WTC11 (cell line): Measurements from ENCODE around the gene NEURL3. TPM values are rescaled to one million over a fixed set of nuclear protein-coding genes. Genes with fewer than 3 reads are reported as not detected.
A peak's percentile ranks its signal among the peaks of the same experiment; 100 is the strongest.

Source experiments
- ATAC-seq: fragments of 200-7000 bp; cut with Tn5 transposase; 2 replicates; pipeline ENCODE4 v1.10.0; 2021; ENCODE audit warnings: mild to moderate bottlenecking, moderate library complexity
- CTCF ChIA-PET: fragments of 300-600 bp; sonication (Branson Sonifier 250); formaldehyde crosslinking; loops from one replicate; lab custom pipeline; 2021; ENCODE audit warnings: antibody characterized with exemption; lab: Charles Lee
- POLR2A ChIA-PET: fragments of 350-600 bp; sonication (Branson Sonifier 250); formaldehyde crosslinking; loops from one replicate; lab custom pipeline; 2021; ENCODE audit warnings: antibody characterized with exemption; lab: Charles Lee
- DNase-seq: peaks from one replicate; pipeline ENCODE4 v3.0.0; 2021; ENCODE audit warnings: low spot score
- H3K27ac Mint-ChIP-seq: 2 replicates; pipeline ENCODE4 v1.8.0; 2021; ENCODE audit warnings: mixed read lengths
- H3K27me3 Mint-ChIP-seq: 2 replicates; pipeline ENCODE4 v1.8.0; 2021; ENCODE audit warnings: low read depth, mild to moderate bottlenecking, moderate library complexity, mixed read lengths
- H3K36me3 Mint-ChIP-seq: 2 replicates; pipeline ENCODE4 v1.8.0; 2021; ENCODE audit warnings: mixed read lengths
- H3K4me1 Mint-ChIP-seq: 2 replicates; pipeline ENCODE4 v1.8.0; 2022; ENCODE audit warnings: mixed read lengths
- H3K4me3 Mint-ChIP-seq: 2 replicates; pipeline ENCODE4 v1.8.0; 2021; ENCODE audit warnings: mild to moderate bottlenecking, moderate library complexity, mixed read lengths
- H3K9me3 Mint-ChIP-seq: 2 replicates; pipeline ENCODE4 v1.8.0; 2021; ENCODE audit warnings: mixed read lengths
- ATF1 ChIP-seq: sonication (generic); formaldehyde crosslinking; IDR thresholded peaks from 2 replicates; pipeline ENCODE4 v1.8.1; 2023; ENCODE audit warnings: mild to moderate bottlenecking, moderate library complexity, missing genetic modification reagents
- ATF6 ChIP-seq: sonication (generic); formaldehyde crosslinking; IDR thresholded peaks from 2 replicates; pipeline ENCODE4 v1.8.1; 2023; ENCODE audit warnings: mild to moderate bottlenecking, missing genetic modification reagents
- CDX4 ChIP-seq: fragments of 250-450 bp; sonication (Bioruptor Pico); IDR thresholded peaks from 2 replicates; pipeline ENCODE4 v1.9.0; 2021; ENCODE audit warnings: moderate library complexity, mild to moderate bottlenecking, inconsistent platforms, borderline replicate concordance
- CREB1 ChIP-seq: sonication (generic); formaldehyde crosslinking; IDR thresholded peaks from 2 replicates; pipeline ENCODE4 v1.8.0; 2023; ENCODE audit warnings: mild to moderate bottlenecking, missing genetic modification reagents
- ETV6 ChIP-seq: sonication (generic); formaldehyde crosslinking; IDR thresholded peaks from 2 replicates; pipeline ENCODE4 v1.8.1; 2022; ENCODE audit warnings: mild to moderate bottlenecking, missing genetic modification reagents
- IRF1 ChIP-seq: sonication (generic); formaldehyde crosslinking; IDR thresholded peaks from 2 replicates; pipeline ENCODE4 v1.8.0; 2023; ENCODE audit warnings: missing genetic modification reagents
- MAX ChIP-seq: sonication (generic); formaldehyde crosslinking; IDR thresholded peaks from 2 replicates; pipeline ENCODE4 v1.8.0; 2022; ENCODE audit warnings: mild to moderate bottlenecking, missing genetic modification reagents
- NFE2L1 ChIP-seq: sonication (generic); formaldehyde crosslinking; IDR thresholded peaks from 2 replicates; pipeline ENCODE4 v1.8.1; 2023; ENCODE audit warnings: missing genetic modification reagents
- NR1H2 ChIP-seq: sonication (generic); formaldehyde crosslinking; IDR thresholded peaks from 2 replicates; pipeline ENCODE4 v1.9.0; 2021; ENCODE audit warnings: mild to moderate bottlenecking, moderate library complexity, missing genetic modification reagents
- PREB ChIP-seq: sonication (generic); formaldehyde crosslinking; IDR thresholded peaks from 2 replicates; pipeline ENCODE4 v1.8.1; 2022; ENCODE audit warnings: mild to moderate bottlenecking, missing genetic modification reagents, moderate library complexity, borderline replicate concordance
- PRRX2 ChIP-seq: fragments of 250-450 bp; sonication (Bioruptor Pico); IDR thresholded peaks from 2 replicates; pipeline ENCODE4 v1.8.0; 2021; ENCODE audit warnings: mild to moderate bottlenecking
- USF1 ChIP-seq: sonication (generic); formaldehyde crosslinking; IDR thresholded peaks from 2 replicates; pipeline ENCODE4 v1.8.0; 2022; ENCODE audit warnings: mild to moderate bottlenecking, missing genetic modification reagents
- ZBTB21 ChIP-seq: sonication (generic); formaldehyde crosslinking; IDR thresholded peaks from 2 replicates; pipeline ENCODE4 v1.8.1; 2023; ENCODE audit warnings: mild to moderate bottlenecking, missing genetic modification reagents, borderline replicate concordance
- ZBTB43 ChIP-seq: sonication (generic); formaldehyde crosslinking; IDR thresholded peaks from 2 replicates; pipeline ENCODE4 v1.8.1; 2023; ENCODE audit warnings: mild to moderate bottlenecking, missing genetic modification reagents
- ZNF121 ChIP-seq: sonication (generic); formaldehyde crosslinking; IDR thresholded peaks from 2 replicates; pipeline ENCODE4 v1.8.0; 2023; ENCODE audit warnings: missing genetic modification reagents
- ZNF263 ChIP-seq: sonication (generic); formaldehyde crosslinking; IDR thresholded peaks from 2 replicates; pipeline ENCODE4 v1.8.1; 2022; ENCODE audit warnings: low read depth, mild to moderate bottlenecking, moderate library complexity, missing genetic modification reagents
- ZNF317 ChIP-seq: sonication (generic); formaldehyde crosslinking; IDR thresholded peaks from 2 replicates; pipeline ENCODE4 v1.8.1; 2023; ENCODE audit warnings: low read depth, mild to moderate bottlenecking, moderate library complexity, missing genetic modification reagents, borderline replicate concordance
- ZNF423 ChIP-seq: fragments of 250-450 bp; sonication (Bioruptor Pico); IDR thresholded peaks from 2 replicates; pipeline ENCODE4 v2.1.2; 2022; ENCODE audit warnings: mild to moderate bottlenecking, moderate library complexity
- ZNF532 ChIP-seq: fragments of 250-450 bp; sonication (Bioruptor Pico); IDR thresholded peaks from 2 replicates; pipeline ENCODE4 v1.9.0; 2021; ENCODE audit warnings: mild to moderate bottlenecking, borderline replicate concordance
- total RNA-seq: library from RNA; stranded (reverse); gene quantifications from 3 replicates; pipeline ENCODE4 v1.2.3, GENCODE V29; 2021

Gene NEURL3
- total RNA-seq, 1 experiment from 2014 or later, result not detected

- Mint-ChIP-seq H3K4me3 (peak overlapping the region; percentile 55), H3K4me1 (peaks cover 21% of the 10 kb centered on the region), H3K9me3 (peaks cover 9% of the 10 kb centered on the region), H3K36me3 (peaks cover 15% of the 10 kb centered on the region), H3K27me3 (no peaks in the 10 kb centered on the region; the same call in 1 of the 2 replicates), H3K27ac (peak overlapping the region; percentile 63)
- no peak for TF ChIP-seq ATF1 (CRISPR knock-in tag)
- CTCF ChIA-PET, result interaction anchor here (0.7 to 4.4 kb wide), 15 partner anchors 8 to 310 kb away, joined by 3 to 117 read pairs (median 5); partner anchors contain the start of genes ANKRD39, ARID5A, CNNM3 and CNNM4
- peak; percentile 56 for ATAC-seq
- POLR2A ChIA-PET, result interaction anchor here (1.3 kb wide), 1 partner anchor 10 kb away, joined by 9 read pairs; the partner anchor contains the start of gene ARID5A
- no peak for DNase-seq
These were observed 42.6 kb upstream of the NEURL3 start for GRCh38 chr2:96547731-96548171.

- Mint-ChIP-seq H3K36me3 (peaks cover 15% of the 10 kb centered on the region), H3K27me3 (no peaks in the 10 kb centered on the region; the same call in 1 of the 2 replicates), H3K27ac (peak overlapping the region; percentile 63), H3K9me3 (peaks cover 9% of the 10 kb centered on the region), H3K4me1 (peaks cover 21% of the 10 kb centered on the region), H3K4me3 (peak overlapping the region; percentile 55)
- TF ChIP-seq ZNF263 (CRISPR knock-in tag) (peak; percentile 90), MAX (peak; percentile 15; the same call in 1 of the 2 replicates), USF1 (CRISPR knock-in tag) (no peak), PRRX2 (no peak), CDX4 (CRISPR knock-in tag) (no peak), ZNF532 (CRISPR knock-in tag) (no peak), PREB (CRISPR knock-in tag) (no peak), ZNF423 (CRISPR knock-in tag) (peak; percentile 3; the same call in 1 of the 2 replicates), CREB1 (CRISPR knock-in tag) (no peak), ZNF121 (CRISPR knock-in tag) (peak; percentile 90)
- CTCF ChIA-PET, result interaction anchor here (0.7 to 4.4 kb wide), 16 partner anchors 8 to 311 kb away, joined by 3 to 117 read pairs (median 5); partner anchors contain the start of genes ANKRD39, ARID5A, CNNM3 and CNNM4
- ATAC-seq (peak; percentile 78), DNase-seq (peak; percentile 46)
- POLR2A ChIA-PET, result interaction anchor here (1.3 kb wide), 1 partner anchor 9 kb away, joined by 9 read pairs; the partner anchor contains the start of gene ARID5A
These were observed 42.1 kb upstream of the NEURL3 start for GRCh38 chr2:96547203-96547641.

GRCh38 chr2:96546797-96547196 lies 41.6 kb upstream of the NEURL3 start:
- DNase-seq (no peak), ATAC-seq (no peak)
- H3K27ac Mint-ChIP-seq, result no peak overlapping the region
- ChIA-PET CTCF (interaction anchor here (1.0 to 4.4 kb wide), 8 partner anchors 7 to 216 kb away, joined by 3 to 117 read pairs (median 10); partner anchors contain the start of genes ARID5A and CNNM4), POLR2A (interaction anchor here (1.3 kb wide), 1 partner anchor 9 kb away, joined by 9 read pairs; the partner anchor contains the start of gene ARID5A)
- no peak overlapping the region for H3K4me3 Mint-ChIP-seq
- H3K9me3 Mint-ChIP-seq, result peaks cover 9% of the 10 kb centered on the region
- H3K4me1 Mint-ChIP-seq, result peaks cover 21% of the 10 kb centered on the region
- H3K36me3 Mint-ChIP-seq, result peaks cover 15% of the 10 kb centered on the region
- H3K27me3 Mint-ChIP-seq, result no peaks in the 10 kb centered on the region; the same call in 1 of the 2 replicates
- TF ChIP-seq ZBTB21 (CRISPR knock-in tag), result no peak
- no peak for TF ChIP-seq NFE2L1 (CRISPR knock-in tag)
- TF ChIP-seq ATF6 (CRISPR knock-in tag), result no peak
- no peak for TF ChIP-seq ZNF317 (CRISPR knock-in tag)
- no peak for TF ChIP-seq ETV6 (CRISPR knock-in tag)
- TF ChIP-seq ZBTB43 (CRISPR knock-in tag), result no peak
- no peak for TF ChIP-seq NR1H2 (CRISPR knock-in tag)
- no peak for TF ChIP-seq IRF1
